SK-N-SH (cell line): ENCODE results near the gene GGT7.

Source experiments
- EP300 ChIP-seq, 2 experiments: IDR thresholded peaks; 2 replicates each; pipeline versions ENCODE4 v1.4.0 to v1.6.1; 2012; ENCODE audit warnings: borderline replicate concordance in 1 of 2, low read depth in 1 of 2, low read length in 1 of 2
- MEF2A ChIP-seq: IDR thresholded peaks from 2 replicates; pipeline ENCODE4 v1.4.0; 2012; ENCODE audit warnings: low read depth, borderline replicate concordance
- RFX5 ChIP-seq: IDR thresholded peaks from 2 replicates; pipeline ENCODE4 v1.6.1; 2012; ENCODE audit warnings: mild to moderate bottlenecking, improper control_type of control experiment, low read length
- TCF12 ChIP-seq: IDR thresholded peaks from 2 replicates; pipeline ENCODE4 v1.4.0; 2012
- TF ChIP-seq, protein P1 (sequence below): fragments of 200-600 bp; sonication (generic); IDR thresholded peaks from 2 replicates; pipeline ENCODE4 v1.6.1; 2017; ENCODE audit warnings: antibody characterized with exemption, mild to moderate bottlenecking, moderate library complexity
- TF ChIP-seq, protein P2 (sequence below): IDR thresholded peaks from 2 replicates; pipeline ENCODE4 v1.4.0; 2012; ENCODE audit warnings: low read depth

DNA sequence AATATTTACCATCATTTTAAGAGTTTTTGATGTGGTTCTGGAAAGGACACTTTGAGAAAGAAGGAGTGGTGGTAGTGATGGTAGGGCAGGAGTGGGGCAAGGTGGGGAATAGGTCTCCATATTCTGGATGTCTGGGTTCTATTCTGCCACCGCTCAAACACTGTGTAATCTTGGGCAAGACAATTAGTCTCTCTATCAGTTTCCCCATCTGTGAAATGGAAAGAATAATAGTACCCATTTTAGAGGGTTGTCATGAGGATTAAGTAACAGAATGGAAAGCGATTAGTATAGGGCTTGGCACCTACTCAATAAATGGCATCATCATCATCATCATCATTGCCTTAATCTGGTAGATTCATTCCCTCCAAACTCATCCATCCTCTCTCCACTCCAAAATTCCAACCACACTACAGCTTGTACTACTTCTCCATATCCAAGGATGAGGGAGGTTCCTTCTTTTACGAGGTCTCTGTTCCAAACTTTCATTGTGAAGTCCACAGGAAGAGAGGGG lies 982 bp upstream of the GGT7 start:
- TF ChIP-seq, protein P1, sequence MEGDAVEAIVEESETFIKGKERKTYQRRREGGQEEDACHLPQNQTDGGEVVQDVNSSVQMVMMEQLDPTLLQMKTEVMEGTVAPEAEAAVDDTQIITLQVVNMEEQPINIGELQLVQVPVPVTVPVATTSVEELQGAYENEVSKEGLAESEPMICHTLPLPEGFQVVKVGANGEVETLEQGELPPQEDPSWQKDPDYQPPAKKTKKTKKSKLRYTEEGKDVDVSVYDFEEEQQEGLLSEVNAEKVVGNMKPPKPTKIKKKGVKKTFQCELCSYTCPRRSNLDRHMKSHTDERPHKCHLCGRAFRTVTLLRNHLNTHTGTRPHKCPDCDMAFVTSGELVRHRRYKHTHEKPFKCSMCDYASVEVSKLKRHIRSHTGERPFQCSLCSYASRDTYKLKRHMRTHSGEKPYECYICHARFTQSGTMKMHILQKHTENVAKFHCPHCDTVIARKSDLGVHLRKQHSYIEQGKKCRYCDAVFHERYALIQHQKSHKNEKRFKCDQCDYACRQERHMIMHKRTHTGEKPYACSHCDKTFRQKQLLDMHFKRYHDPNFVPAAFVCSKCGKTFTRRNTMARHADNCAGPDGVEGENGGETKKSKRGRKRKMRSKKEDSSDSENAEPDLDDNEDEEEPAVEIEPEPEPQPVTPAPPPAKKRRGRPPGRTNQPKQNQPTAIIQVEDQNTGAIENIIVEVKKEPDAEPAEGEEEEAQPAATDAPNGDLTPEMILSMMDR = no peak
- TF ChIP-seq RFX5 = no peak
- no peak for TF ChIP-seq EP300 (IDR thresholded peaks at IDR 0.05; ENCODE audit: borderline replicate concordance in 1 of 2, low read depth in 1 of 2, low read length in 1 of 2)
- TF ChIP-seq TCF12 = no peak
- TF ChIP-seq, protein P2, sequence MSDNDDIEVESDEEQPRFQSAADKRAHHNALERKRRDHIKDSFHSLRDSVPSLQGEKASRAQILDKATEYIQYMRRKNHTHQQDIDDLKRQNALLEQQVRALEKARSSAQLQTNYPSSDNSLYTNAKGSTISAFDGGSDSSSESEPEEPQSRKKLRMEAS = no peak
- no peak for TF ChIP-seq MEF2A
